WI38 (cell line): ENCODE results near the gene CDNF.

Experiments used
- H3K4me3 ChIP-seq: 2 replicates; pipeline ENCODE4 v1.5.1; 2011; ENCODE audit warnings: low read depth, mild to moderate bottlenecking, control low read depth, low read length
- CTCF ChIP-seq: IDR thresholded peaks from 2 replicates; pipeline ENCODE4 v1.5.1; 2012; ENCODE audit warnings: low read depth, mild to moderate bottlenecking, control low read depth, low read length

The CDNF gene

GRCh38 chr10:14810969-14811953 is 26.6 kb downstream of the CDNF start:
- H3K4me3 ChIP-seq = no peak overlapping the region
- TF ChIP-seq CTCF = no peak

- H3K4me3 ChIP-seq = no peak overlapping the region
- no peak for TF ChIP-seq CTCF
Measured at GRCh38 chr10:14806318-14806717, 31.5 kb downstream of the CDNF start.

GRCh38 chr10:14803827-14804226 is 34.0 kb downstream of the CDNF start:
- H3K4me3 ChIP-seq = no peak overlapping the region
- no peak for TF ChIP-seq CTCF

GRCh38 chr10:14801723-14802122 is 36.1 kb downstream of the CDNF start:
- H3K4me3 ChIP-seq = no peak overlapping the region
- no peak for TF ChIP-seq CTCF

GRCh38 chr10:14800397-14800796 is 37.4 kb downstream of the CDNF start:
- TF ChIP-seq CTCF = no peak
- H3K4me3 ChIP-seq = no peak overlapping the region

- no peak for TF ChIP-seq CTCF
- H3K4me3 ChIP-seq = no peak overlapping the region
Measured at GRCh38 chr10:14798636-14799035, 39.2 kb downstream of the CDNF start.

GRCh38 chr10:14787938-14788337 is 49.9 kb downstream of the CDNF start:
- no peak for TF ChIP-seq CTCF
- no peak overlapping the region for H3K4me3 ChIP-seq
